Measurements from ENCODE around the gene IPO13. TPM values are rescaled to one million over a fixed set of nuclear protein-coding genes. Genes with fewer than 3 reads are reported as not detected.

Gene IPO13
- total RNA-seq, 1 donor from 2014 or later, result 57.4 TPM

DNA sequence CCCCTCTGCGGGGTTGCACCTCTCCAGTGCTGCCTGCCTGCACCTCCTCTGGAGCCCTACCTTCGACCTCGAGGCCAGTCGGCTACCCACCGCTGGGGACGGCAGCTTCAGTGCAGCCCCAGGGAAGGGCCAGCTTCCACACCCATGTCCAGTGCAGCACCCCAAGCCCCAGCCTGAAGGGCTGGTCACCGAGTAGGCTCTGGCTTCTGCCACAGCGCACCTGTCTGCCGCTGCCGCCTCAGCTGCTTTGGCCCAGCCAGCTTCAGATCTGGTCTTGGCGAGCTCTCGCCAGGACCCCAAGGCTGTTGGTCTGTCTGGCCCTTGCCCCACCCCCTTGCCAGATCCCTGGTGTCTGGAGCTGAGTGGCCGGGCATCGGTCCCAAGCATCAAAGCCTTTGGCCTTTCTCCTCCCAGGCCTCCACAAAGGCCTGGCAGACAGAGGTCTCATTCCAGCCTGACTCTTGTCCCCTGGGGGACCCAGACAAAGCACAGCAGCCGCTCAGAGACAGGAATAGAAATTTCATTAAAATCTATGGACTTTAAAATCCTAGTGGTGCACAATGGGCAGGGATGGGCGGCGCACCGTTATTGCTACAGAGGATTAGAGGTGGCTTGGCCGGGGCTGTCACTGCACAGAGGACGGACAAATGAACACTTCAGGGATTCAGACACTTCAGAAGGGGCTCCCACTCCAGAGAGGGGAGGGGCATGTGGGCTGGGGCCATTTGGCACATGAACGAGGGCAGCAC lies 49.4 kb downstream of the IPO13 start:
- DNase-seq, result no peak

DNA sequence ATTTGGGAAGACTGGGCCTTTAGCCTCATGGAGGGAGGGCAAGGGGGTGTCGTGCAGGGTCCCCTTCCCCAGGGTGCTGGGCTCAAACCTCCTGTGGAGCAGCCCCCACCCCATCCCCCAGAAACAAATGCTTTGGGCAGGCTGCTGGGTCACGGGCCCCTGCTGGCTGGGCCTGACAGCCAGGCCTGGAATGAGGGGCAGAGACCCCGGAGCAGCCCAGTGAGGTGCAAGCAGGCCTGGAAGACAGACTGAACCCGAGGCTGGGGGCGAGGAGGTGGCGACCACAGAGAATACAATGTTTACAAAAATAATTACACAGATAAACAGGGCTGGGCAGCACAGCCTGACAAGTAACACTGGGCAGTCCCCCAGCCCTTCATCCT lies 50.0 kb downstream of the IPO13 start:
- Histone ChIP-seq H3K9me3 (replicated peaks) (no peaks in the 10 kb centered on the region), H3K4me1 (peaks cover 6% of the 10 kb centered on the region), H3K36me3 (no peaks in the 10 kb centered on the region), H3K4me3 (no peak overlapping the region), H3K27me3 (ENCODE audit: low read depth) (peaks cover 3% of the 10 kb centered on the region), H3K27ac (replicated peaks) (no peak overlapping the region)
- intact Hi-C loops (cut with micrococcal nuclease), result no loop called here
- no peak for DNase-seq
- TF ChIP-seq, protein P1, sequence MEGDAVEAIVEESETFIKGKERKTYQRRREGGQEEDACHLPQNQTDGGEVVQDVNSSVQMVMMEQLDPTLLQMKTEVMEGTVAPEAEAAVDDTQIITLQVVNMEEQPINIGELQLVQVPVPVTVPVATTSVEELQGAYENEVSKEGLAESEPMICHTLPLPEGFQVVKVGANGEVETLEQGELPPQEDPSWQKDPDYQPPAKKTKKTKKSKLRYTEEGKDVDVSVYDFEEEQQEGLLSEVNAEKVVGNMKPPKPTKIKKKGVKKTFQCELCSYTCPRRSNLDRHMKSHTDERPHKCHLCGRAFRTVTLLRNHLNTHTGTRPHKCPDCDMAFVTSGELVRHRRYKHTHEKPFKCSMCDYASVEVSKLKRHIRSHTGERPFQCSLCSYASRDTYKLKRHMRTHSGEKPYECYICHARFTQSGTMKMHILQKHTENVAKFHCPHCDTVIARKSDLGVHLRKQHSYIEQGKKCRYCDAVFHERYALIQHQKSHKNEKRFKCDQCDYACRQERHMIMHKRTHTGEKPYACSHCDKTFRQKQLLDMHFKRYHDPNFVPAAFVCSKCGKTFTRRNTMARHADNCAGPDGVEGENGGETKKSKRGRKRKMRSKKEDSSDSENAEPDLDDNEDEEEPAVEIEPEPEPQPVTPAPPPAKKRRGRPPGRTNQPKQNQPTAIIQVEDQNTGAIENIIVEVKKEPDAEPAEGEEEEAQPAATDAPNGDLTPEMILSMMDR (IDR thresholded peaks at IDR 0.05; ENCODE audit: borderline replicate concordance), result no peak

More for the DNA sequence above, 49.4 kb downstream of the IPO13 start:
- intact Hi-C loops (cut with micrococcal nuclease), result no loop called here
- Histone ChIP-seq H3K4me1 (peaks cover 12% of the 10 kb centered on the region), H3K27ac (replicated peaks) (no peak overlapping the region), H3K9me3 (replicated peaks) (no peaks in the 10 kb centered on the region), H3K4me3 (no peak overlapping the region), H3K27me3 (ENCODE audit: low read depth) (no peaks in the 10 kb centered on the region), H3K36me3 (no peaks in the 10 kb centered on the region)
- TF ChIP-seq, protein P1 (IDR thresholded peaks at IDR 0.05; ENCODE audit: borderline replicate concordance), result no peak

DNA sequence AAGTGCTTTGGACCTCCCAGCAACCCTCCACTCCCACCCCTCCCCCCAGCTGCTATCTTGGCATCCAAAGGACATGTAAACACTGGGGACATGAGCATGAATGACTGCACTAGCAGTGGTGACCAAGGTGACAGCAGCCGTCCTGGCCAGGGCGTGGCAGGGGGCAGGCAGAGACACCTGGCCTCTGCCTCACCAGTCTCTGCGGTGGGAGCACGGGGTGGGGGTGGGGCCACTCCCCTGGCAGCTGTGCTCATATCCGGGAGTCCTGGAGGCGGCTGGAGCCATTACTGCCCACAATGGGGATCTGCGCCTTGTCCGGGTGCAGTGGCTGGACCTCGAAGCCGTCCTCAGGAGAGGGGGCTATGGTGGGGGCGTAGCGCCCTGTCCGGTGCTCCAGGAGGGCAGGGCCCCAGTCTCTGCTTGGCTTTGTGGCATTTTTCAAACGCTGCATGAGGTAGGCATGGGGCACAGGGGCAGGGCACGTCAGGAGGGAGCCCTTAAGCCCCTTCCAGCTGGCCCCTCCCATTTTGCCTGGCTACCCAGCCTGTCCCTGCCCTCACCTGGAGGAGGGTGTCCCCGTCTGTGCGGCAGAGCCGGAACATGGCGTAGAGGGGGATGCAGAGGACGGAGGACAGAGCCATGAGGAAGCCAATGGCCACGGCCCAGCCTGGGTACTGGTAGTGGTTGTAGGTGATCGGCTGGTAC lies 50.7 kb downstream of the IPO13 start:
- peaks cover 4% of the 10 kb centered on the region for H3K27me3 ChIP-seq (ENCODE audit: low read depth)
- DNase-seq, result no peak
- intact Hi-C loops (cut with micrococcal nuclease), result no loop called here
- H3K27ac ChIP-seq (replicated peaks), result no peak overlapping the region
- H3K4me3 ChIP-seq, result no peak overlapping the region
- H3K4me1 ChIP-seq, result no peaks in the 10 kb centered on the region
- no peaks in the 10 kb centered on the region for H3K9me3 ChIP-seq (replicated peaks)
- H3K36me3 ChIP-seq, result no peaks in the 10 kb centered on the region
- TF ChIP-seq, protein P1 (IDR thresholded peaks at IDR 0.05; ENCODE audit: borderline replicate concordance), result no peak

DNA sequence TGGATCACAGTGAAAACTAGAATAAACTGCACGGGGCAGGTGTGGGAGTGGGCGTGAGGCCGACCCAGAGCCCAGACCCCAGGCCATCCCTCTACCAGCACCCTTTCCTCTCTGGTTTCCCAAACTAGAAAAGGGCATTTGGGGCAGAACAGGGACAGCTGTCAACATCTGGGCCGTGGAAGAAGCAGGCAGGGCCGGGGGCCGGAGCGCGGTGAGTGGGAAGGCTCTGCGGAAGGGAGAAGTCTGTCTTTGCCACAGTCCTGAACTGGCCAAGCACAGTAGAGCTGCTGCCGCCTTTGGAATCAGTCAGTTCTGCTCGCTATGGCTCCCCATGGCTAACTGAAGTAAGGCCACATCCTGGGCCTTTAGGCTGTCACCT lies 51.2 kb downstream of the IPO13 start:
- intact Hi-C loops (cut with micrococcal nuclease), result no loop called here
- H3K36me3 ChIP-seq, result no peaks in the 10 kb centered on the region
- no peak overlapping the region for H3K4me3 ChIP-seq
- no peak for DNase-seq
- peaks cover 4% of the 10 kb centered on the region for H3K27me3 ChIP-seq (ENCODE audit: low read depth)
- TF ChIP-seq, protein P1 (IDR thresholded peaks at IDR 0.05; ENCODE audit: borderline replicate concordance), result no peak
- no peak overlapping the region for H3K27ac ChIP-seq (replicated peaks)
- H3K4me1 ChIP-seq, result no peaks in the 10 kb centered on the region
- H3K9me3 ChIP-seq (replicated peaks), result no peaks in the 10 kb centered on the region

DNA sequence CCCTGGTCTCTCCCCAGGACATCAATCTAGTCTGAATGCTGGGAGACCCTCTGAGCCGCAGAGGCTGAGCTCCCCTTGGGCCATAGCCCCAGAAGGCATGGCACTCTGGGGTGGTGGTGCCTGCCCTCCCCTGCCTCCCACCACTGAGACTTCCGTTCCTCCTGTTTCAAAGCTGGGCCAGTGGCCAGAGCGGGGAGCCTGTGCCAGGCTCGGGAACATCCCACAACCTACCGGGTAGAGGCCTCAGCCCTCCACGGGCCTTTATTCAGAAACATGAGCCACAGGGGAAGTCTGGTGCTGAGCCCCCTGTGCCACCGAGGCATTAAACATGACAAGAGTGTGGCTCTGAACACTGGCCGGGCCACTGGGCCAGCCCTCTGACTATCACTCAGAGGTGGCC lies 52.7 kb downstream of the IPO13 start:
- TF ChIP-seq, protein P1 (IDR thresholded peaks at IDR 0.05; ENCODE audit: borderline replicate concordance), result no peak
- intact Hi-C loops (cut with micrococcal nuclease), result no loop called here

More for the DNA sequence above, 52.7 kb downstream of the IPO13 start:
- Histone ChIP-seq H3K36me3 (no peaks in the 10 kb centered on the region), H3K4me1 (no peaks in the 10 kb centered on the region), H3K4me3 (no peak overlapping the region), H3K27me3 (ENCODE audit: low read depth) (peaks cover 4% of the 10 kb centered on the region), H3K27ac (replicated peaks) (no peak overlapping the region), H3K9me3 (replicated peaks) (no peaks in the 10 kb centered on the region)
- DNase-seq, result no peak
